Activated B cell treated with CpG ODN at 0.5 μM for 24 hours (primary cell): Measurements from ENCODE around the gene CSMD2. TPM values are rescaled to one million over a fixed set of nuclear protein-coding genes. Genes with fewer than 3 reads are reported as not detected.

ENCODE experiments used
- ATAC-seq: fragments of 200-7000 bp; cut with Tn5 transposase; one replicate; pipeline ENCODE4 v1.10.0; 2021; ENCODE audit warnings: low read depth, mild to moderate bottlenecking, moderate library complexity
- CTCF ChIA-PET: fragments of 350-600 bp; sonication (Branson Sonifier 250); formaldehyde crosslinking; loops from one replicate; lab custom pipeline; 2021; ENCODE audit warnings: antibody characterized with exemption; lab: Charles Lee
- POLR2A ChIA-PET: fragments of 350-600 bp; sonication (Branson Sonifier 250); formaldehyde crosslinking; loops from one replicate; lab custom pipeline; 2021; ENCODE audit warnings: antibody characterized with exemption; lab: Charles Lee
- DNase-seq: peaks from one replicate; pipeline ENCODE4 v3.0.0; 2022
- H3K27ac Mint-ChIP-seq: one replicate; pipeline ENCODE4 v1.8.0; 2020; ENCODE audit warnings: mixed read lengths
- H3K27me3 Mint-ChIP-seq: one replicate; pipeline ENCODE4 v1.8.0; 2021; ENCODE audit warnings: mixed read lengths
- H3K36me3 Mint-ChIP-seq: one replicate; pipeline ENCODE4 v1.8.0; 2021; ENCODE audit warnings: low read depth, mixed read lengths
- H3K4me1 Mint-ChIP-seq: one replicate; pipeline ENCODE4 v1.8.0; 2021; ENCODE audit warnings: mixed read lengths
- H3K4me3 Mint-ChIP-seq: one replicate; pipeline ENCODE4 v1.8.0; 2020; ENCODE audit warnings: mild to moderate bottlenecking, mixed read lengths
- H3K9me3 Mint-ChIP-seq: one replicate; pipeline ENCODE4 v1.8.0; 2020; ENCODE audit warnings: mixed read lengths
- CTCF ChIP-seq: fragments of 200-600 bp; IDR thresholded peaks from one replicate; pipeline ENCODE4 v1.8.0; 2022; ENCODE audit warnings: antibody characterized with exemption, mild to moderate bottlenecking
- intact Hi-C: fragments of 100-400 bp; cut with micrococcal nuclease; formaldehyde crosslinking; loops from one replicate; pipeline ENCODE4 v1.15.1; 2024
- total RNA-seq: library from RNA; stranded (reverse); gene quantifications from 2 replicates; pipeline ENCODE4 v1.2.3, GENCODE V29; 2022

The CSMD2 gene
- total RNA-seq, 1 donor from 2014 or later: not detected

GRCh38 chr1:33724348-33724747 is 440.7 kb downstream of the CSMD2 start:
- CTCF ChIA-PET: no interaction called here
- ATAC-seq: no peak

GRCh38 chr1:33723251-33723650 is 441.8 kb downstream of the CSMD2 start:
- ChIA-PET CTCF (no interaction called here), POLR2A (no interaction called here)
- Mint-ChIP-seq H3K36me3 (no peaks in the 10 kb centered on the region), H3K4me1 (no peaks in the 10 kb centered on the region), H3K9me3 (no peaks in the 10 kb centered on the region), H3K27ac (no peak overlapping the region), H3K4me3 (no peak overlapping the region), H3K27me3 (peaks cover 4% of the 10 kb centered on the region)
- no peak for DNase-seq
- intact Hi-C loops: no loop called here
- no peak for TF ChIP-seq CTCF
- ATAC-seq: no peak

More at GRCh38 chr1:33724348-33724747, 440.7 kb downstream of the CSMD2 start:
- Mint-ChIP-seq H3K27ac (no peak overlapping the region), H3K36me3 (no peaks in the 10 kb centered on the region), H3K9me3 (no peaks in the 10 kb centered on the region), H3K4me1 (no peaks in the 10 kb centered on the region), H3K4me3 (no peak overlapping the region), H3K27me3 (peaks cover 2% of the 10 kb centered on the region)
- POLR2A ChIA-PET: no interaction called here
- TF ChIP-seq CTCF: no peak
- intact Hi-C loops: no loop called here
- no peak for DNase-seq

GRCh38 chr1:33721301-33721815 is 443.7 kb downstream of the CSMD2 start:
- Mint-ChIP-seq H3K4me3 (no peak overlapping the region), H3K27ac (no peak overlapping the region), H3K36me3 (no peaks in the 10 kb centered on the region), H3K27me3 (peaks cover 4% of the 10 kb centered on the region), H3K4me1 (no peaks in the 10 kb centered on the region), H3K9me3 (no peaks in the 10 kb centered on the region)
- intact Hi-C loops: no loop called here
- CTCF ChIA-PET: no interaction called here
- TF ChIP-seq CTCF: no peak
- POLR2A ChIA-PET: no interaction called here
- DNase-seq: no peak
- ATAC-seq: no peak

- Mint-ChIP-seq H3K4me1 (no peaks in the 10 kb centered on the region), H3K27ac (no peak overlapping the region), H3K4me3 (no peak overlapping the region), H3K9me3 (no peaks in the 10 kb centered on the region), H3K27me3 (peaks cover 4% of the 10 kb centered on the region), H3K36me3 (no peaks in the 10 kb centered on the region)
- CTCF ChIA-PET: no interaction called here
- POLR2A ChIA-PET: no interaction called here
- TF ChIP-seq CTCF: no peak
- no peak for DNase-seq
- intact Hi-C loops: no loop called here
- no peak for ATAC-seq
Observed at GRCh38 chr1:33719771-33720670, 445.0 kb downstream of the CSMD2 start.

- H3K27ac Mint-ChIP-seq: no peak overlapping the region
Observed at GRCh38 chr1:33719326-33719725, 445.7 kb downstream of the CSMD2 start.

More at GRCh38 chr1:33719326-33719725, 445.7 kb downstream of the CSMD2 start:
- DNase-seq: no peak
- Mint-ChIP-seq H3K4me1 (no peaks in the 10 kb centered on the region), H3K27me3 (peaks cover 4% of the 10 kb centered on the region), H3K9me3 (no peaks in the 10 kb centered on the region), H3K4me3 (no peak overlapping the region), H3K36me3 (no peaks in the 10 kb centered on the region)
- intact Hi-C loops: no loop called here
- TF ChIP-seq CTCF: no peak
- ATAC-seq: no peak
- ChIA-PET POLR2A (no interaction called here), CTCF (no interaction called here)
